HepG2 (cell line): ENCODE measurements around the gene ZC3H7B. TPM values are rescaled to one million over a fixed set of nuclear protein-coding genes. Genes with fewer than 3 reads are reported as not detected.
A peak's percentile ranks its signal among the peaks of the same experiment; 100 is the strongest.

Experiments used
- CENPT ChIP-seq: sonication (generic); formaldehyde crosslinking; IDR thresholded peaks from 2 replicates; pipeline ENCODE4 v1.8.0; 2022; ENCODE audit warnings: low read depth, mild to moderate bottlenecking, moderate library complexity, missing genetic modification reagents
- CHD2 ChIP-seq: IDR thresholded peaks from 2 replicates; pipeline ENCODE4 v1.6.1; 2011; ENCODE audit warnings: low read depth, low read length, improper control_type of control experiment
- EP300 ChIP-seq, 3 experiments: sonication (generic) in 1 of 3; formaldehyde crosslinking in 1 of 3; IDR thresholded peaks; 2 replicates each; pipeline versions ENCODE4 v1.5.1 to v1.6.1; 2011 to 2020; ENCODE audit warnings: low read depth in 2 of 3, low read length in 2 of 3, borderline replicate concordance in 1 of 3, improper control_type of control experiment in 1 of 3, mild to moderate bottlenecking in 1 of 3, missing genetic modification reagents in 1 of 3, moderate library complexity in 1 of 3
- FOSL2 ChIP-seq: sonication (generic); formaldehyde crosslinking; IDR thresholded peaks from 2 replicates; pipeline ENCODE4 v1.4.0; 2020; ENCODE audit warnings: missing genetic modification reagents
- HMGA1 ChIP-seq: sonication (generic); formaldehyde crosslinking; conservative IDR thresholded peaks from 2 replicates; pipeline ENCODE4 v1.4.0; 2020; ENCODE audit warnings: missing genetic modification reagents
- MLX ChIP-seq: IDR thresholded peaks from 2 replicates; pipeline ENCODE4 v1.6.1; 2016
- NCOA5 ChIP-seq: sonication (generic); formaldehyde crosslinking; IDR thresholded peaks from 2 replicates; pipeline ENCODE4 v1.4.0; 2020; ENCODE audit warnings: missing genetic modification reagents
- NFIC ChIP-seq: IDR thresholded peaks from 2 replicates; pipeline ENCODE4 v1.6.1; 2012; ENCODE audit warnings: mild to moderate bottlenecking, low read length, inconsistent platforms
- PHF8 ChIP-seq: sonication (generic); formaldehyde crosslinking; IDR thresholded peaks from 2 replicates; pipeline ENCODE4 v1.5.0; 2020; ENCODE audit warnings: missing genetic modification reagents
- SCMH1 ChIP-seq: sonication (generic); formaldehyde crosslinking; IDR thresholded peaks from 2 replicates; pipeline ENCODE4 v1.9.0; 2021; ENCODE audit warnings: missing genetic modification reagents, mild to moderate bottlenecking, borderline replicate concordance
- SIN3B ChIP-seq: fragments of 150-350 bp; IDR thresholded peaks from 2 replicates; pipeline ENCODE4 v1.6.1; 2014; ENCODE audit warnings: low read length
- SSRP1 ChIP-seq: IDR thresholded peaks from 2 replicates; pipeline ENCODE4 v1.6.1; 2016; ENCODE audit warnings: control low read depth
- SYNCRIP ChIP-seq: fragments of 200-400 bp; formaldehyde crosslinking; IDR thresholded peaks from 2 replicates; pipeline ENCODE4 v1.6.1; 2018; ENCODE audit warnings: mild to moderate bottlenecking, low read depth, low read length; ENCODE audit not compliant: insufficient read depth
- TEAD2 ChIP-seq: sonication (generic); formaldehyde crosslinking; IDR thresholded peaks from 2 replicates; pipeline ENCODE4 v1.9.0; 2021; ENCODE audit warnings: missing genetic modification reagents
- ZBTB37 ChIP-seq: sonication (generic); formaldehyde crosslinking; IDR thresholded peaks from 2 replicates; pipeline ENCODE4 v1.4.0; 2020; ENCODE audit warnings: mild to moderate bottlenecking, missing genetic modification reagents
- ZBTB46 ChIP-seq: sonication (generic); formaldehyde crosslinking; IDR thresholded peaks from 2 replicates; pipeline ENCODE4 v1.4.0; 2020; ENCODE audit warnings: mild to moderate bottlenecking, missing genetic modification reagents, borderline replicate concordance
- ZFP36L1 ChIP-seq: sonication (generic); formaldehyde crosslinking; IDR thresholded peaks from 2 replicates; pipeline ENCODE4 v1.8.0; 2022; ENCODE audit warnings: mild to moderate bottlenecking, missing genetic modification reagents, moderate library complexity
- ZNF18 ChIP-seq: sonication (generic); formaldehyde crosslinking; IDR thresholded peaks from 2 replicates; pipeline ENCODE4 v1.8.0; 2022; ENCODE audit warnings: mild to moderate bottlenecking, missing genetic modification reagents; ENCODE audit not compliant: insufficient replicate concordance
- ZNF441 ChIP-seq: sonication (generic); formaldehyde crosslinking; IDR thresholded peaks from 2 replicates; pipeline ENCODE4 v1.7.0; 2021; ENCODE audit warnings: missing genetic modification reagents, borderline replicate concordance
- ZNF687 ChIP-seq: sonication (generic); formaldehyde crosslinking; IDR thresholded peaks from 2 replicates; pipeline ENCODE4 v1.5.1; 2020; ENCODE audit warnings: mild to moderate bottlenecking, missing genetic modification reagents, moderate library complexity
- polyA plus RNA-seq, 8 experiments: library from polyadenylated mRNA; depleted of rRNA in 3 of 8; stranded (reverse) in 7 of 8; unstranded in 1 of 8; fragments of >200 nt; fragmentation: Illumina TruSeq in 4 of 8; extraction: Trizol in 4 of 8; gene quantifications; 2 replicates each; pipeline versions ENCODE4 v1.2.1 to v1.2.3, GENCODE V29; 2011 to 2016; ENCODE audit warnings: low read depth in 4 of 8, missing spikeins in 1 of 8, mixed read lengths in 1 of 8; ENCODE audit not compliant: insufficient read depth in 1 of 8
- total RNA-seq, 5 experiments: library from RNA; depleted of rRNA; stranded (reverse); fragments of >200 nt; fragmentation: Illumina TruSeq; extraction: Trizol; gene quantifications; 2 replicates each; pipeline ENCODE4 v1.2.3, GENCODE V29; 2016; ENCODE audit warnings: low read depth in 1 of 5

Gene ZC3H7B
- total and polyA plus RNA-seq, 2 of the 13 experiments (the other 11 are each of a cell fraction or from before 2014, with no cell fraction given) = 26.4 to 37.2 TPM

GRCh38 chr22:41401781-41402648, 100.7 kb downstream of the ZC3H7B start (continued):
- TF ChIP-seq EP300 (IDR thresholded peaks at IDR 0.05; ENCODE audit: low read depth in 2 of 2, low read length in 2 of 2) (no peak; a peak in 1 of 4 replicates), EP300 (CRISPR knock-in tag; IDR thresholded peaks at IDR 0.05; ENCODE audit: borderline replicate concordance) (peak; percentile 10; the same call in 1 of the 2 replicates), ZFP36L1 (CRISPR knock-in tag) (no peak), PHF8 (CRISPR knock-in tag) (no peak), ZNF687 (CRISPR knock-in tag) (peak; percentile 58), SYNCRIP (no peak), CHD2 (no peak), NCOA5 (no peak), SIN3B (no peak), ZBTB46 (CRISPR knock-in tag) (no peak), ZNF18 (CRISPR knock-in tag) (no peak), NFIC (no peak), ZNF441 (CRISPR knock-in tag) (no peak), SSRP1 (no peak), FOSL2 (no peak), SCMH1 (CRISPR knock-in tag) (no peak), CENPT (CRISPR knock-in tag) (no peak), MLX (CRISPR knock-in tag) (no peak), HMGA1 (CRISPR knock-in tag) (no peak), ZBTB37 (CRISPR knock-in tag) (no peak), TEAD2 (CRISPR knock-in tag) (no peak)
